Measurements from ENCODE around the gene USH1G.

GRCh38 chr17:74881073-74881472, 42.0 kb downstream of the USH1G start:
- TF ChIP-seq CTCF (IDR thresholded peaks at IDR 0.05; ENCODE audit: low read depth, low read length): no peak
- TF ChIP-seq EZH2phosphoT487 (IDR thresholded peaks at IDR 0.05; ENCODE audit: low read depth): no peak
